T-helper 17 cell (primary cell): ENCODE results near the gene TNNC1. TPM values are rescaled to one million over a fixed set of nuclear protein-coding genes. Genes with fewer than 3 reads are reported as not detected.

Source experiments
- ATAC-seq: fragments of 150-1000 bp; cut with Tn5 transposase; 2 replicates; pipeline ENCODE4 v1.10.0; 2021; ENCODE audit warnings: mild to moderate bottlenecking, moderate library complexity
- DNase-seq, 3 donors: peaks; one replicate each; pipeline versions ENCODE4 v3.0.0 to v3.0.0-alpha.2; 2020 to 2021
- H3K9me3 ChIP-seq: one replicate; pipeline ENCODE4 v1.7.0; 2013; ENCODE audit warnings: low read length, mild to moderate bottlenecking; ENCODE audit not compliant: control insufficient read depth, poor library complexity, severe bottlenecking
- H3K27ac Mint-ChIP-seq: one replicate; pipeline ENCODE4 v1.8.0; 2022; ENCODE audit warnings: mild to moderate bottlenecking, moderate library complexity, mixed read lengths
- H3K27me3 Mint-ChIP-seq: one replicate; pipeline ENCODE4 v1.8.0; 2022; ENCODE audit warnings: mixed read lengths
- H3K36me3 Mint-ChIP-seq: one replicate; pipeline ENCODE4 v1.8.0; 2022; ENCODE audit warnings: low read depth, mixed read lengths
- H3K4me1 Mint-ChIP-seq: one replicate; pipeline ENCODE4 v1.8.0; 2022; ENCODE audit warnings: mild to moderate bottlenecking, mixed read lengths
- H3K4me3 Mint-ChIP-seq: one replicate; pipeline ENCODE4 v1.8.0; 2022; ENCODE audit warnings: mild to moderate bottlenecking, moderate library complexity, mixed read lengths
- total RNA-seq, 4 donors: library from RNA in 2 of 4; stranded (reverse) in 2 of 4; gene quantifications; one replicate each; pipeline ENCODE4 v1.2.3 and lab custom pipeline; 2022 to 2026

The TNNC1 gene
- total RNA-seq, 2 donors from 2014 or later = 3.7 to 3.8 TPM

DNA sequence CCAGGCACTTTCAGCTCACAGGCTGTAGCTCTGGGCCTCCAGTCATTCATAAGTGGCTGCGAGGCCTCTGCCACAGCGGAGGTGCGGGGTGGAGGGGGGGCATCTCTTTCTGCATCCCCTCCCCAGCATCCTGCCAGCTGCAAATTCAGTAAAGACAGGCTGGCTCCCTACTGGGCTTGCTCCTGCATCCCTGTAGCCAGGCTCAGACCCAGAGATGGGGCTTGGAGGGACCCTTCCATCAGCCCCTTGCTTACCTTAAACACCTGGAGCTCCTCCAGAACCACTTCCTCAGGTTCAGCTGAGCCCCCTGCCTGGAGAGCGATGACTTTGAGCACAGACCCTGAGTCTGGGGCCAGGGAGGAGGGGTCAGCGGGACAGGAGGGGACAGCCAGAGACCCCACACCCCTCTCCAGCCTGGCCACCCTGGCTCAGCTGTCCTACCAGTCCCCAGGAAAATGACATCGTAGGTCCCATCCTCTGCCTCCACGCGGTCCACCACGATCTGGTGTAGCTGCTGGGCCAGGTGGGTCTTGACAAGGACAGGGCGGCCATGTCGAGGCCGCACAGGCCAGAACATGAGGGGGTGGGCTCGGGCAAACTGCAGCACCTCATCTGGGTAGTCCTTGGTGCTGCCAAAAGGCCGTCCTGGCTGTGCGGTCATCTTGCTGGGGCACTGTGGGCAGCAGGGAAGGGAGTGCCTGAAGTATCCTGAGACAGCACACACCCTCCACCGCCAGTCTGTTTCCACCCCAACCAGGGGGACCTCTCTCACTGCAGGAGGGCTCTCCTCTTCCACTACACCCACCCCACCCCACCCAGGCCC is 14.2 kb downstream of the TNNC1 start:
- no peaks in the 10 kb centered on the region for H3K9me3 ChIP-seq
- no peak for ATAC-seq
- no peaks in the 10 kb centered on the region for H3K36me3 Mint-ChIP-seq
- H3K4me3 Mint-ChIP-seq = no peak overlapping the region
- no peaks in the 10 kb centered on the region for H3K27me3 Mint-ChIP-seq
- DNase-seq = no peak
- peak overlapping the region; percentile 4 for H3K27ac Mint-ChIP-seq
- no peaks in the 10 kb centered on the region for H3K4me1 Mint-ChIP-seq

DNA sequence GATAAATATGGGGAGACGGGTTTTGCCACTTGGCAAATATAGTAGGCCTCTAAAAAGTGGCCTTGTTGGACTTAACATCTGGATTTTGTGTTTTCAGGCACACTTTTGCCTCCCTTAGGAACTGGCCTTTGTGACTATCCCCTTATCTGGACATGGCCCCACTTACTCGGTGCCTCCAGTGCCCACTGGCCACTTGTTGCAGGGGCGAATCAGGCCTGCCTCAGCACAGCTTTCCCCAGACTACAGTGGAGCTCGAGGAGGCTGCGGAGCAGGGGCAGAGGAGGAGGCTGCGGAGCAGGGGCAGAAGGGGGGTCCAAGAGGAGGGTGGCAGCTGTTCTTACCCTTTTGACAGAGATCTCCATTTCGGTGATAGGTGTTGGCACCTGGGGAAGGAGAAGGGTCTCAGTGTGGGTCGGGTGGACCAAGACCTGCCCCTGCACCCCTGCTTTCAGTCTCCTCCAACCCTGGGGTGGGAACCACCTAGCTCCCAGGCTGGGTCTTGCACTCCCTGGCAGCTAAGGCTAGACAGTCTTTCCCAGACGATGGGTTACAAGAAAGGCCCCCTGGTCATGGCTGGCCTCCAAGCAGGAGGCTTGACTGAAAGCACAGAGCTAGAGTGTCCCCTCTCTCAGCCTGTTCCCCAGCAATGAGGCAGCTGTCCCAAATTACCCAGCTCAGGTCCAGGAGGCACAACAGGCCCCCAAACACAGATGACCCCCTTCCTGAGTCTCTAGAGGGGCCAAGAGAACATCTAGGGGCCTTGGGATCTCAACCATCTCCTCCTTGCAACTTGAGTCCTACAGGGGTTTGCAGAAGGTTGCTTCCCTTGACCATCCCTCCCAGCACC is 15.0 kb downstream of the TNNC1 start:
- no peaks in the 10 kb centered on the region for H3K36me3 Mint-ChIP-seq
- DNase-seq = no peak
- H3K4me1 Mint-ChIP-seq = peaks cover 4% of the 10 kb centered on the region
- no peak overlapping the region for H3K4me3 Mint-ChIP-seq
- H3K27ac Mint-ChIP-seq = peak overlapping the region; percentile 4
- no peak for ATAC-seq
- no peaks in the 10 kb centered on the region for H3K9me3 ChIP-seq
- no peaks in the 10 kb centered on the region for H3K27me3 Mint-ChIP-seq

DNA sequence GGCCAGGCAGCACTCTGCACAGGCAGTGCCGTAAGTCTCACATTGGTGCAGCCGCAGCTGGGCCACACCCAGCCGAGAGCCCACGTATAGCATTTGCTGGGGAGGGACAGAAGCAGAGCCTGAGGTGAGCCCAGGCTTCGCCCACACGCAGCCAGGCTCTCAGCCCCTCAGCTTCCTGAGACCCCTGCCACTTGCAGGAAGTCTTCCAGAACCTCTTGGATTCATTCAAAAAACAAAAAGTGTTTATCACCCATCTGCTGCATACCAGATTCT is 15.8 kb downstream of the TNNC1 start:
- ATAC-seq (no peak), DNase-seq (no peak)
- no peaks in the 10 kb centered on the region for H3K36me3 Mint-ChIP-seq
- no peak overlapping the region for H3K4me3 Mint-ChIP-seq
- no peaks in the 10 kb centered on the region for H3K9me3 ChIP-seq
- no peak overlapping the region for H3K27ac Mint-ChIP-seq
- no peaks in the 10 kb centered on the region for H3K27me3 Mint-ChIP-seq
- H3K4me1 Mint-ChIP-seq = peaks cover 7% of the 10 kb centered on the region

DNA sequence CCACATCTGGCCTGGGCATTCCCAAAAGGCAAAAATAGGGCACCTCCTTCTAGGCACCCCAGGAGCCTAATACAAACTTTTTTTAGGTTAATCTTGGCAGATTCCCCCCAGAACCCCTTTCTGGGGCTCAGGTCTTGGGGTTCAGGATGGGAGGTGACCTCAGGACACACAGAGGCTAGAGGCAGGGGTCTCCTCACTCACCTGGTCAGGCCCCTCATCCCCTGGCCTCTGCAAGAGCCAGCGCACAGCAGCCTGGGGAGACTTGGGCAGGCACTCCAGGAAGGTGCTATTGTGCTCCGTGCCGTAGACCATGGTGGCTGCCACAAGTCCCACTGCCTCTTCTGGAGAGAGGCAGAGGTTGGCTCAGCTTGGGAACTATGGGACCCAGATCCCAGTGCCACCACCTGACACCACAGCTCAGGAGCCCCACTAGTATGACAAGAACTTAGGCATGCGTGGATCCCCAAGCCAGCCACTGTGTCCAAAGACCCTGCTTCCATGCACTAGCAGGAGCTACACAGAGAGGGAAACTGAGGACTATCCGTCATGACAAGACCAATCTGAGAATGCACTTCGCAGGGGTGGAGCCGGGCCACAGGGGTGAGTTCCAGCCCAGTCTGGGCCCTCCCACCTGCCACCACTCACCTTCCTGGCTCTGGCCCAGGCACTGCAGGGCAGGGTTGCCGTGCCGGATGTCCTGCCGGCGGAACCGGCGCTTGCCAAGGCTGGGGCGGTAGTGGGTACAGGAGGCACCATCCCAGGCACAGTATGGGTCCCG is 16.3 kb downstream of the TNNC1 start:
- Mint-ChIP-seq H3K4me3 (no peak overlapping the region), H3K36me3 (no peaks in the 10 kb centered on the region), H3K4me1 (peaks cover 12% of the 10 kb centered on the region), H3K27ac (no peak overlapping the region), H3K27me3 (no peaks in the 10 kb centered on the region)
- H3K9me3 ChIP-seq = no peaks in the 10 kb centered on the region
- ATAC-seq (no peak), DNase-seq (no peak)

DNA sequence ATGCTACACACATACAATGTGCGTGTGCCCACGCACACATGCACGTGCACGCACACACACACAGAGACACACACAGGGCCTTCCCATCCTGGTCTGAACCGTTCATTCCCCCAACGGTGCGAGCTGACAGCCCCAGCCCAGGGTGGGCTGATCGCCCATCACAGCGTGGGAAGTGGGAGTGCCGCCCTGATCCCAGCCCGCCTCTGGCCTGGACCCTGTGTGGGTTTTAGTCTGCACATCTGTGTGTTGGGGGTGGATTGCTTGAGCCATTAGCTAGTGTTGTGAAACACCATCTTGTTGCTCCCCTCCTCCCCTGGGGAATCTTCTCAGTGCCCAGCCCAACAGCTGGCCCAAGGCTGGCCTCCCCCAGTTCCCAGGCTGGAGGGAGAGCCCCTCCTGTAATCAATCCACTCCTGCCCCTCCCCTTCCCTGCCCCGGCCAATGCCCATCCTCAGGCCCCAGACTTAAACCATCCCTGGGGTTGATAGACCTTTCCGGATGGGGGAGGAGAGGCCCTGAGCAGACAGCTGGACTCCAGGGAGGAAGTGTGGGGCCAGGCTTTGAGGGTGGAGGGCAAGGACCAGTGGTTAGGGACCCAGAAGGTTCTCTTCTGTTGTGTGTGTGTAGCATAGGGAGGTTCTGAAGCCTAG is 17.2 kb downstream of the TNNC1 start:
- no peaks in the 10 kb centered on the region for H3K9me3 ChIP-seq
- no peak overlapping the region for H3K4me3 Mint-ChIP-seq
- DNase-seq = no peak
- ATAC-seq = no peak
- H3K4me1 Mint-ChIP-seq = peaks cover 19% of the 10 kb centered on the region
- H3K27me3 Mint-ChIP-seq = no peaks in the 10 kb centered on the region
- no peaks in the 10 kb centered on the region for H3K36me3 Mint-ChIP-seq
- no peak overlapping the region for H3K27ac Mint-ChIP-seq

DNA sequence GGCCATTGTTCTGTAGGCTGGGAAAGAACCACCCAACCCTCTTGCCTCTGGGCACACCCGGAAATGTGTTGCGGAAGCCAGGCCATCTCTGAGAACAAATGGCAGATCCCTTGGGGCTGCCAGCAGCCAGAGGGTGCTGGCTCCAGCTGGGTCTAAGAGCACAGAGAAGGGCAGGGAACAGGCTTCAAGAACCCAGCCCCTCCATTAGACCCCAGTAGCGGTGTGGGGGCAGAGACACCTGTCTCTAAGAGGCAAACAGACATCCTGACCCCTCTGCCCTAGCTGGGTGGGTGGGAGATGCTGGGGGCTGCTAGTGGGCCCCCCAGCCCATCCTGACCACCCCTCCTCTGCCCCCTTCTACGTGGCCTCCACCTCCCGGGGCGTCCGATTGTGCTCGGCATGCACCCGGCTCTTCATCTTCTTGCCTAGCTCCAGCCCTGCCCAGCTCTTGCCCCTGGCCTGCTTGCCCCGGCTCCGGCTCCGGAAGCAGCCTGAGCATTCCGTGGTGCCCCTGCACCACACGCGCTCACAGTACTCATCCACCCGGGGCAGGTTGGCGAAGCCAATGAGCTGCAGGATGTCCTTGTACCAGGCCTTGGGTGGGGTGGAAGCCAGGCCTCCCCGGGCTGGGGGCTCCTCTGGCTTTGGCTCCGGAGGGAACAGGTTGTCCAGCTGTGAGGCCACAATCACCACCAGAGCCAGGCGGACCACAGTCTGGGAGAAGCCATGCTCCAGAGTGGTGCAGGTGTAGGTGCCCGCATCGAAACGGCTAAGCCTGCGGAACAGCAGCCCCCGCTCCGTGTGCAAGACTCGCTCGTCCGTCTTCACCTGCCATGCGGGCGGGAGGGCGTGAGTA is 18.4 kb downstream of the TNNC1 start:
- ATAC-seq = no peak
- no peak overlapping the region for H3K4me3 Mint-ChIP-seq
- H3K4me1 Mint-ChIP-seq = peaks cover 22% of the 10 kb centered on the region
- H3K9me3 ChIP-seq = no peaks in the 10 kb centered on the region
- no peak for DNase-seq
- H3K36me3 Mint-ChIP-seq = no peaks in the 10 kb centered on the region
- H3K27me3 Mint-ChIP-seq = no peaks in the 10 kb centered on the region
- H3K27ac Mint-ChIP-seq = no peak overlapping the region

DNA sequence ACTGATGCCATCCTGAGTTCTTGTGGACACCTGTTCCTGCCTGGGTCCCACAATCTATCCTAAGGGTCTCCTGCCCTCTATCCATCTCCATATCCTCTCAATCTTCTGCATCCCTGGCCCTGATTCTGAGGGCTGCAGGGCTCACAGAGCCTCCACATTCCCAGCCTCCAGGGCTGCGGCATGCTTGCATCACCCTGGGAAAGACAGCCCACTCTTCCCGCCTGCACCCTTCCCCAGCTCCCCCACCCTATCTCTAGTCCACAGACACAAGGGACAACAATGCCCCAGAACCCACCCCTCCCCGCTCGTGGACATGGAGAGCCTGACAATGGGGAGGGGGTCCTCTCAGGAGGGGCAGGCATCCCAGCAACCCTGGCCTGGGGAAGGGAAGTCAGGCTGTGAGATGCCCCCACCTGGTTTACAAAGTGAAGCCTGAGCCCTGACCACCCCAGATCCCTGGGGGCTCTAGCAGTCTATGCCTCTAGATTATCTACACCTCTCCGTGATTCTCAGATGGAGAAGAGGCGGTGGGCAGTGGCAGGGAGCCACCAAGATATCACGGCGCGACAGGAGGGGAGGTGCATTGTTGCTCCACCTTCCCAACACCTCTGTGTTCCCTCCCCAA is 19.2 kb downstream of the TNNC1 start:
- Mint-ChIP-seq H3K27me3 (no peaks in the 10 kb centered on the region), H3K27ac (no peak overlapping the region), H3K36me3 (no peaks in the 10 kb centered on the region), H3K4me3 (peak overlapping the region; percentile 33), H3K4me1 (peaks cover 22% of the 10 kb centered on the region)
- DNase-seq (no peak), ATAC-seq (no peak)
- no peaks in the 10 kb centered on the region for H3K9me3 ChIP-seq

DNA sequence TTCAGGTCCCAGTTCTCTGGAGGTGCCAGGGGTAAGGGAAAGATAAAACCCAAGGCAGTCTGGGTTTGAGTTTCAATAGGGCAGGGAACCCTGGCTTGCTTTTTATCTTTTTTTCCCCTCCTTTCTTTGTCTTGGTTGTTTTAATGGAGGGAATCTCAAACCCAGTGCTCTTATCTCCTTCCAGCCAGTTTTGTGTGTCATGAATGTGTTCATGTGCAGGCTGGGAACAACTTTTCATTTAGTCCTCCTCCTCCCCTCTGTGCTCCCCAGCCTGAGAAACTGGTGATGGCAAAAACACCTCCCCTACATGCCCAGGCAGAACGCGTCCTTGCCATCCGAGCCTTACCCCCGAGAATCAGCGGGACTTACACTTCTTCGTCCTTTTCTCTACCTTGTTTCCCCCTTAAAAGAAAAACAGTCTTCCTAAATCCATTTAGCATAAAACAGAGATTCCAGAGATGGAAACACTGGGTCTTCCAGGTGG is 19.8 kb downstream of the TNNC1 start:
- H3K27me3 Mint-ChIP-seq = no peaks in the 10 kb centered on the region
- DNase-seq (no peak), ATAC-seq (no peak)
- H3K4me1 Mint-ChIP-seq = peaks cover 22% of the 10 kb centered on the region
- H3K4me3 Mint-ChIP-seq = no peak overlapping the region
- H3K36me3 Mint-ChIP-seq = no peaks in the 10 kb centered on the region
- peak overlapping the region; percentile 63 for H3K27ac Mint-ChIP-seq
- no peaks in the 10 kb centered on the region for H3K9me3 ChIP-seq

DNA sequence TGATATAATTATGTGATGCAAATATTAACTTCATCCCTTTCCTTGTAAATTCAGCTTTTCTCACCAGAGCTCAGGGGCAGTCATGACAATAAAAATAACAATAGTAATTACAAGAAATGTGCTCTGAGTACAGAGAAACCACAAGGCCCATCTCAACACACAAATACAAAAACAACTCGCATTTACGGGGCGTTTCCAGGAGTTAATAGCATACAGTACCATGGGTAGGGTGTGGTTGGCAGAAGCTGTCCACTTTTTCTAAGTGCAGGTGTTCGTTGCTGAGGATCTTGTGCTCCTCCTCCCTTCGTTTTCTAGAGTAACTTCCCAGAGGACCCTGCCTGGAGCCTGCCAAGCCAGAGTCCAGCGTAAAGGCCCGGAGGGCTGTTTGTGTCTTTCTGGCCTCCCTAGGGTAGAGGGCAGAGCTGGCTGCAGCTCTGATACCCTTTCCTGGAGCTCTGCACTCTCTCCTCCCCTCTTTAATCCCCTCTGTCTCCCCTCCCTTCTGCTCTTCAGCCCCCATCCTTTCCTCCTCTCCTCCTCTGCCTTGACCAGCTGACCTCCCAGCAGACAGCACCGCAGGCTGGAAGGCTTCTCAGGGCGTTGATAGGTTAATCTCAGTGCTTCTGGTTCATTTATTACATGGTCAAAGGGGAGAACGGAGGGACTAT is 20.4 kb downstream of the TNNC1 start:
- Mint-ChIP-seq H3K4me3 (peak overlapping the region; percentile 61), H3K27ac (peak overlapping the region; percentile 63), H3K4me1 (peaks cover 22% of the 10 kb centered on the region), H3K36me3 (no peaks in the 10 kb centered on the region), H3K27me3 (no peaks in the 10 kb centered on the region)
- ATAC-seq (peak; percentile 45), DNase-seq (no peak)
- no peaks in the 10 kb centered on the region for H3K9me3 ChIP-seq

DNA sequence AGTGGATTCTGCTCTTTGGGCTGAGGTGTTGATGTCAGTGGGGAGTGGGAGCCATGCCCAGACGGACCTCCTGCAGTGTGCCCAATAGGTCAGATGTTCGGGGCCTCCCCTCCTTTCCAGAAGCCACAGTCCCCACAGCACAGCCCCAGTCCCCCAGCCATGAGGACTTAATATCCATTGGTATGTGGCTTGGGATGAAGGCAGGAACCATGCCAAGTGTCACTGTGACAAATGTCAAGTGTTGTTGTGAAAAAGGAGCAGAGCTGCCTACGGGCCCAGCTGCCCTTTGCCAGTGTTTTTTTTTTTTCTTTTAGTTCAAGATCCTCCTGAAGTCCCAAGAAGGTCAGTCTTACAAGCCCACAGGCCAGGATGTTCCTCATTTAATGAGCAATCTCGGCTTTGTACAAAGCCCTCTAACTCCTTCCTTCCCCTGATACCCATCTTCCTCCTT is 21.1 kb downstream of the TNNC1 start:
- ATAC-seq (no peak), DNase-seq (no peak)
- Mint-ChIP-seq H3K27ac (peak overlapping the region; percentile 63), H3K27me3 (no peaks in the 10 kb centered on the region), H3K4me1 (peaks cover 22% of the 10 kb centered on the region), H3K36me3 (no peaks in the 10 kb centered on the region), H3K4me3 (peak overlapping the region; percentile 61)
- no peaks in the 10 kb centered on the region for H3K9me3 ChIP-seq

DNA sequence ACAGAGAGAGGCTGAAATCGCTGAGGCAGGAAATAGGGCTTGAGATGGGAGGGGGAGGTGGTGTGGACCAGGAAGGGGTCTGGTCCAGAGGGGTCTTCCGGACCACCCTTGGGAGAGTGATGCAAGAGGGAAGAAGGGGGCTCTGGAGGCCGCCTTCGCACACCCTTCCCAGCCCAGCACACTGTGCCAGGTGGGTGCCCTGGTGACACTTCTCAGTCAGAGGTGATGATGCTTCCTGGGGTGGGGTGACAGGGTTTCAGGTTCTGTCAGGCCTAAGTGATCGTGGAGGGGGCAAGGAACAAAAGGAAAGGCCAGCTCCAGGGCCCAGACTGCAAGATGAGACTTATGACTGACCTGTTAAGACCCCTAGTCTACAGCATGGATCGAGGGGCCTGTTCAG is 21.6 kb downstream of the TNNC1 start:
- H3K4me1 Mint-ChIP-seq = peaks cover 22% of the 10 kb centered on the region
- no peaks in the 10 kb centered on the region for H3K27me3 Mint-ChIP-seq
- DNase-seq = no peak

More for the DNA sequence above, 21.6 kb downstream of the TNNC1 start:
- no peaks in the 10 kb centered on the region for H3K9me3 ChIP-seq
- Mint-ChIP-seq H3K4me3 (peak overlapping the region; percentile 50), H3K27ac (peak overlapping the region; percentile 63), H3K36me3 (no peaks in the 10 kb centered on the region)
- no peak for ATAC-seq
